SK-N-SH (cell line): ENCODE measurements around the gene BABAM2. TPM values are rescaled to one million over a fixed set of nuclear protein-coding genes. Genes with fewer than 3 reads are reported as not detected.

Experiments
- CTCF ChIA-PET: fragments of 300-600, 350-600 bp; formaldehyde crosslinking; extraction: SDS; loops from one replicate; lab custom pipeline; 2021; lab: Yijun Ruan, JAX
- POLR2A ChIA-PET: fragments of 350-600 bp; sonication (Branson Sonifier 250); formaldehyde crosslinking; extraction: SDS; loops from one replicate; lab custom pipeline; 2020; ENCODE audit warnings: antibody characterized with exemption, inconsistent platforms; lab: Yijun Ruan, JAX
- DNase-seq: peaks from one replicate; pipeline ENCODE4 v3.0.0; 2012
- H2AFZ ChIP-seq: fragments of 200-600 bp; sonication (generic); 2 replicates; pipeline ENCODE4 v1.8.1; 2016; ENCODE audit warnings: antibody characterized with exemption, mild to moderate bottlenecking, low read depth
- H3F3A ChIP-seq: fragments of 200-600 bp; sonication (generic); replicated peaks from 2 replicates; pipeline ENCODE3; 2016; ENCODE audit warnings: antibody characterized with exemption, mild to moderate bottlenecking; ENCODE audit not compliant: insufficient read depth
- H3K27ac ChIP-seq, 2 experiments: fragments of 200-500 bp in 1 of 2; fragments of 200-600 bp in 1 of 2; sonication (Bioruptor generic) in 1 of 2; sonication (generic), shearing (Covaris generic) in 1 of 2; 2 replicates each; pipeline versions ENCODE4 v1.5.1 to v1.6.1; 2014 to 2016; ENCODE audit warnings: low read depth in 2 of 2, inconsistent platforms in 1 of 2, low read length in 1 of 2, mild to moderate bottlenecking in 1 of 2, mixed read lengths in 1 of 2
- H3K27me3 ChIP-seq: fragments of 200-600 bp; sonication (generic), shearing (Covaris generic); 2 replicates; pipeline ENCODE4 v1.6.1; 2016; ENCODE audit warnings: mixed run types; ENCODE audit not compliant: insufficient read depth
- H3K36me3 ChIP-seq, 2 experiments: fragments of 200-500 bp in 1 of 2; fragments of 200-600 bp in 1 of 2; sonication (Bioruptor generic) in 1 of 2; sonication (generic) in 1 of 2; replicated peaks in 1 of 2; 2 replicates each; pipeline versions ENCODE3 to v1.5.1; 2014 to 2016; ENCODE audit warnings: low read length in 1 of 2, mild to moderate bottlenecking in 1 of 2; ENCODE audit not compliant: insufficient read depth in 2 of 2, control insufficient read depth in 1 of 2
- H3K4me1 ChIP-seq, 2 experiments: fragments of 200-500 bp in 1 of 2; fragments of 200-600 bp in 1 of 2; sonication (Bioruptor generic) in 1 of 2; sonication (generic), shearing (Covaris generic) in 1 of 2; 2 replicates each; pipeline versions ENCODE4 v1.5.1 to v1.6.1; 2014 to 2016; ENCODE audit warnings: low read depth in 1 of 2, low read length in 1 of 2, mixed run types in 1 of 2; ENCODE audit not compliant: insufficient read depth in 2 of 2, control insufficient read depth in 1 of 2
- H3K4me2 ChIP-seq: fragments of 200-600 bp; sonication (generic), shearing (Covaris generic); 2 replicates; pipeline ENCODE4 v1.6.1; 2017; ENCODE audit warnings: mixed run types
- H3K4me3 ChIP-seq, 2 experiments: fragments of 200-500 bp in 1 of 2; fragments of 200-600 bp in 1 of 2; sonication (Bioruptor generic) in 1 of 2; sonication (generic), shearing (Covaris generic) in 1 of 2; 2 replicates each; pipeline versions ENCODE4 v1.5.1 to v1.8.1; 2014 to 2016; ENCODE audit warnings: low read depth in 2 of 2, inconsistent platforms in 1 of 2, low read length in 1 of 2, mild to moderate bottlenecking in 1 of 2, mixed read lengths in 1 of 2, moderate library complexity in 1 of 2
- H3K79me2 ChIP-seq: fragments of 200-600 bp; sonication (generic); 2 replicates; pipeline ENCODE4 v1.8.1; 2017; ENCODE audit warnings: mild to moderate bottlenecking; ENCODE audit not compliant: insufficient read depth
- H3K9ac ChIP-seq: fragments of 200-600 bp; sonication (generic); 2 replicates; pipeline ENCODE4 v1.6.1; 2017; ENCODE audit warnings: mixed run types
- H3K9me2 ChIP-seq: fragments of 200-600 bp; sonication (generic); 2 replicates; pipeline ENCODE4 v1.6.1; 2017; ENCODE audit warnings: mixed run types
- H3K9me3 ChIP-seq: fragments of 200-600 bp; sonication (generic); 2 replicates; pipeline ENCODE4 v1.6.1; 2017; ENCODE audit warnings: mixed run types, mild to moderate bottlenecking, moderate library complexity
- H4K20me1 ChIP-seq: fragments of 200-600 bp; sonication (generic); 2 replicates; pipeline ENCODE4 v1.6.1; 2017; ENCODE audit warnings: mild to moderate bottlenecking, mixed run types; ENCODE audit not compliant: insufficient read depth
- CHD2 ChIP-seq: fragments of 150-350 bp; IDR thresholded peaks from 2 replicates; pipeline ENCODE4 v1.6.1; 2018; ENCODE audit warnings: low read length; ENCODE audit not compliant: partially characterized antibody
- CTCF ChIP-seq: fragments of 200-600 bp; sonication (generic); IDR thresholded peaks from 2 replicates; pipeline ENCODE4 v1.6.1; 2017; ENCODE audit warnings: antibody characterized with exemption, mild to moderate bottlenecking, moderate library complexity
- ELF1 ChIP-seq: IDR thresholded peaks from 2 replicates; pipeline ENCODE4 v1.4.0; 2012
- EP300 ChIP-seq, 2 experiments: IDR thresholded peaks; 2 replicates each; pipeline versions ENCODE4 v1.4.0 to v1.6.1; 2012; ENCODE audit warnings: borderline replicate concordance in 1 of 2, low read depth in 1 of 2, low read length in 1 of 2
- EZH2phosphoT487 ChIP-seq: fragments of 200-600 bp; sonication (generic); IDR thresholded peaks from 2 replicates; pipeline ENCODE4 v1.6.1; 2017; ENCODE audit warnings: low read depth, mixed run types, mild to moderate bottlenecking, antibody characterized with exemption, moderate library complexity, borderline replicate concordance
- FOXM1 ChIP-seq: IDR thresholded peaks from 2 replicates; pipeline ENCODE4 v1.4.0; 2012; ENCODE audit warnings: low read depth, mild to moderate bottlenecking
- GABPA ChIP-seq: IDR thresholded peaks from 2 replicates; pipeline ENCODE4 v1.4.0; 2012; ENCODE audit warnings: low read depth, mild to moderate bottlenecking
- GATA2 ChIP-seq: sonication (generic); formaldehyde crosslinking; IDR thresholded peaks from 2 replicates; pipeline ENCODE4 v1.5.0; 2020; ENCODE audit warnings: mild to moderate bottlenecking, missing genetic modification reagents
- IRF3 ChIP-seq: fragments of 150-350 bp; IDR thresholded peaks from 2 replicates; pipeline ENCODE4 v1.6.1; 2016; ENCODE audit warnings: mild to moderate bottlenecking, low read depth, low read length
- MEF2A ChIP-seq: IDR thresholded peaks from 2 replicates; pipeline ENCODE4 v1.4.0; 2012; ENCODE audit warnings: low read depth, borderline replicate concordance
- MXI1 ChIP-seq: IDR thresholded peaks from 2 replicates; pipeline ENCODE4 v1.6.1; 2012; ENCODE audit warnings: mild to moderate bottlenecking, low read depth, low read length, improper control_type of control experiment
- NRF1 ChIP-seq: IDR thresholded peaks from 2 replicates; pipeline ENCODE4 v1.6.1; 2012; ENCODE audit warnings: low read depth, mild to moderate bottlenecking, low read length
- RAD21 ChIP-seq: IDR thresholded peaks from 2 replicates; pipeline ENCODE4 v1.6.1; 2012; ENCODE audit warnings: mild to moderate bottlenecking, low read length
- RCOR1 ChIP-seq: fragments of 150-350 bp; IDR thresholded peaks from 2 replicates; pipeline ENCODE4 v1.6.1; 2017; ENCODE audit warnings: antibody characterized with exemption, low read length
- REST ChIP-seq: IDR thresholded peaks from 2 replicates; pipeline ENCODE4 v1.6.1; 2012; ENCODE audit warnings: mild to moderate bottlenecking, low read depth, low read length, moderate library complexity
- RFX5 ChIP-seq: IDR thresholded peaks from 2 replicates; pipeline ENCODE4 v1.6.1; 2012; ENCODE audit warnings: mild to moderate bottlenecking, improper control_type of control experiment, low read length
- RXRA ChIP-seq: IDR thresholded peaks from 2 replicates; pipeline ENCODE4 v1.4.0; 2012; ENCODE audit warnings: low read depth, mild to moderate bottlenecking, borderline replicate concordance
- SIN3A ChIP-seq: IDR thresholded peaks from 2 replicates; pipeline ENCODE4 v1.6.1; 2012; ENCODE audit warnings: low read depth, mild to moderate bottlenecking, low read length, moderate library complexity, borderline replicate concordance
- SMC3 ChIP-seq: IDR thresholded peaks from 2 replicates; pipeline ENCODE4 v1.6.1; 2012; ENCODE audit warnings: low read depth, low read length, improper control_type of control experiment
- TAF1 ChIP-seq: IDR thresholded peaks from 2 replicates; pipeline ENCODE4 v1.6.1; 2012; ENCODE audit warnings: low read depth, mild to moderate bottlenecking, low read length, moderate library complexity, borderline replicate concordance
- TCF12 ChIP-seq: IDR thresholded peaks from 2 replicates; pipeline ENCODE4 v1.4.0; 2012
- TEAD4 ChIP-seq: IDR thresholded peaks from 2 replicates; pipeline ENCODE4 v1.4.0; 2012; ENCODE audit warnings: mild to moderate bottlenecking, borderline replicate concordance; ENCODE audit not compliant: insufficient read depth
- USF2 ChIP-seq: fragments of 150-350 bp; IDR thresholded peaks from 2 replicates; pipeline ENCODE4 v1.6.1; 2017; ENCODE audit warnings: antibody characterized with exemption, low read length, low read depth, borderline replicate concordance
- YY1 ChIP-seq: IDR thresholded peaks from 2 replicates; pipeline ENCODE4 v1.4.0; 2012; ENCODE audit warnings: low read depth, mild to moderate bottlenecking
- ZBTB33 ChIP-seq: IDR thresholded peaks from 2 replicates; pipeline ENCODE4 v1.4.0; 2012; ENCODE audit warnings: low read depth, borderline replicate concordance
- WGBS: methylation state at CpG from one replicate; pipeline ENCODE4 v1.1.6; 2017; ENCODE audit warnings: low lambda C conversion rate; 5-methylcytosine and 5-hydroxymethylcytosine counted together
- polyA plus RNA-seq, 3 experiments: library from polyadenylated mRNA; depleted of rRNA; stranded (reverse); fragments of >200 nt; gene quantifications; 2 replicates each; pipeline ENCODE4 v1.2.3, GENCODE V29; 2012

BABAM2 gene
- polyA plus RNA-seq, 1 of the 3 experiments (the other 2 are of a cell fraction): 34.0 TPM

- no peak overlapping the region for H3K4me2 ChIP-seq
- CTCF ChIA-PET: interaction anchor here (1.5 to 1.8 kb wide), 2 partner anchors 11 to 457 kb away, joined by 5 read pairs; no protein-coding TSS in a partner anchor
- 39% methylated on average over 3 of the region's 3 CpGs for WGBS
- TF ChIP-seq NRF1 (no peak), FOXM1 (no peak), RCOR1 (no peak), ELF1 (no peak), RFX5 (no peak), IRF3 (no peak), RXRA (no peak), GATA2 (no peak), USF2 (no peak), YY1 (no peak), REST (no peak), SIN3A (no peak), TEAD4 (peak; percentile 55; the same call in 1 of the 2 replicates), EP300 (IDR thresholded peaks at IDR 0.05; ENCODE audit: borderline replicate concordance in 1 of 2, low read depth in 1 of 2, low read length in 1 of 2) (peak in 1 of 2 experiments; percentile 57; a peak in 1 of 4 replicates), SMC3 (no peak), EZH2phosphoT487 (no peak), TCF12 (peak; percentile 75), ZBTB33 (no peak), RAD21 (no peak), MXI1 (no peak), TAF1 (no peak), GABPA (no peak), CTCF (no peak), MEF2A (no peak), CHD2 (no peak)
Measured at GRCh38 chr2:28160986-28161425, 270.5 kb downstream of the BABAM2 start.

More at GRCh38 chr2:28160986-28161425, 270.5 kb downstream of the BABAM2 start:
- peaks cover 0 to 15% of the 10 kb centered on the region in 2 experiments; a peak in 2 of 4 replicates for H3K4me1 ChIP-seq
- no peak overlapping the region; a peak in 1 of 4 replicates for H3K27ac ChIP-seq
- no peak overlapping the region for H2AFZ ChIP-seq
- H3K36me3 ChIP-seq: peaks cover 0 to 5% of the 10 kb centered on the region in 2 experiments
- POLR2A ChIA-PET: no interaction called here
- H3K9ac ChIP-seq: no peak overlapping the region
- peaks cover 6% of the 10 kb centered on the region; the same call in 1 of the 2 replicates for H3K9me3 ChIP-seq
- no peak overlapping the region for H3K4me3 ChIP-seq
- no peaks in the 10 kb centered on the region for H3K79me2 ChIP-seq
- no peaks in the 10 kb centered on the region for H3K9me2 ChIP-seq
- H4K20me1 ChIP-seq: no peaks in the 10 kb centered on the region
- DNase-seq: no peak
- no peaks in the 10 kb centered on the region for H3F3A ChIP-seq
- no peaks in the 10 kb centered on the region for H3K27me3 ChIP-seq
